ENCODE results near the gene GJC2. TPM values are rescaled to one million over a fixed set of nuclear protein-coding genes. Genes with fewer than 3 reads are reported as not detected.

GJC2 gene
- total and polyA plus RNA-seq, 2 donors (not counting 3 experiments of a cell fraction or from before 2014, with no cell fraction given), result 0.58 to 1.2 TPM

DNA sequence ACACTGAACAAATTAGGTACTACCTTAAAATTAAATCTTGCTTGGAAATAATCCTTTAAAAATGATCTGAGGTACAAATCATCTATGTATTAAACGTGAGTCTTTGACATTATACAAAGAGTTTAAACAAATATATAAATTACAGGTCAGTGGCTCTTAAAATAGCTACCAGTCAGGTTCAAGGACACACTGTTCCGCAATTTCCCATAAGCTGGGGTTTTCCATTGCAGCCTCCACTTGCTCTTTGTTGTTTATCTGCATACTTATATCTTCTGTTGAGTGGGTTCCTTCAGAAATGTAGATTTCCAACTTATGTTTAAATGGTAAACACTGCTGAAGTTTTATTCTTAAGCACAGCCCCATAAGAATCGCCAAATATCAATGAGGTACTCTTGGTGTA lies 34.9 kb upstream of the GJC2 start:
- H3K9ac ChIP-seq (replicated peaks; ENCODE audit: extremely low read depth, insufficient read depth, low read length), result no peak overlapping the region
- no peak for DNase-seq (ENCODE audit: low read depth, low spot score)
- peaks cover 6% of the 10 kb centered on the region for H3K4me1 ChIP-seq (ENCODE audit: control insufficient read depth, extremely low read depth, insufficient read depth, low read length)
- no peaks in the 10 kb centered on the region for H3K36me3 ChIP-seq (ENCODE audit: control insufficient read depth in 2 of 2, extremely low read depth in 1 of 2, insufficient read depth in 2 of 2, low read length in 2 of 2)
- no peaks in the 10 kb centered on the region for H4K20me1 ChIP-seq (replicated peaks; ENCODE audit: control insufficient read depth, extremely low read depth, insufficient read depth, low read length)
- H3K27me3 ChIP-seq (ENCODE audit: control insufficient read depth in 2 of 2, insufficient read depth in 2 of 2, low read length in 2 of 2), result no peaks in the 10 kb centered on the region
- intact Hi-C loops (cut with micrococcal nuclease), result no loop called here
- no peaks in the 10 kb centered on the region for H3K79me2 ChIP-seq (ENCODE audit: control insufficient read depth, insufficient read depth, low read length)
- no TSS peak for BruUV-seq (replicated peaks)
- H3K4me3 ChIP-seq (replicated peaks in 1 of 3; ENCODE audit: insufficient read depth in 1 of 3, low read depth in 1 of 3, low read length in 3 of 3), result no peak overlapping the region
- ChIA-PET POLR2A (no interaction called here), CTCF (no interaction called here)
- H2AFZ ChIP-seq (ENCODE audit: low read depth, low read length), result no peak overlapping the region
- TF ChIP-seq GATA2 (IDR thresholded peaks at IDR 0.05; ENCODE audit: insufficient read depth, insufficient read length, low read depth, low read length) (no peak), MYC (IDR thresholded peaks at IDR 0.05; ENCODE audit: low read depth, low read length) (no peak), POLR2AphosphoS5 (IDR thresholded peaks at IDR 0.05; ENCODE audit: insufficient read depth, low read depth, low read length) (no peak), POLR2A (IDR thresholded peaks at IDR 0.05; ENCODE audit: low read depth, low read length) (no peak), JUN (IDR thresholded peaks at IDR 0.05; ENCODE audit: borderline replicate concordance, insufficient read depth, insufficient read length, low read depth) (no peak), FOS (IDR thresholded peaks at IDR 0.05; ENCODE audit: borderline replicate concordance, insufficient read depth, low read length) (no peak), EZH2 (IDR thresholded peaks at IDR 0.05; ENCODE audit: borderline replicate concordance, low read depth, low read length, severe bottlenecking) (no peak)
- TF ChIP-seq, protein P1, sequence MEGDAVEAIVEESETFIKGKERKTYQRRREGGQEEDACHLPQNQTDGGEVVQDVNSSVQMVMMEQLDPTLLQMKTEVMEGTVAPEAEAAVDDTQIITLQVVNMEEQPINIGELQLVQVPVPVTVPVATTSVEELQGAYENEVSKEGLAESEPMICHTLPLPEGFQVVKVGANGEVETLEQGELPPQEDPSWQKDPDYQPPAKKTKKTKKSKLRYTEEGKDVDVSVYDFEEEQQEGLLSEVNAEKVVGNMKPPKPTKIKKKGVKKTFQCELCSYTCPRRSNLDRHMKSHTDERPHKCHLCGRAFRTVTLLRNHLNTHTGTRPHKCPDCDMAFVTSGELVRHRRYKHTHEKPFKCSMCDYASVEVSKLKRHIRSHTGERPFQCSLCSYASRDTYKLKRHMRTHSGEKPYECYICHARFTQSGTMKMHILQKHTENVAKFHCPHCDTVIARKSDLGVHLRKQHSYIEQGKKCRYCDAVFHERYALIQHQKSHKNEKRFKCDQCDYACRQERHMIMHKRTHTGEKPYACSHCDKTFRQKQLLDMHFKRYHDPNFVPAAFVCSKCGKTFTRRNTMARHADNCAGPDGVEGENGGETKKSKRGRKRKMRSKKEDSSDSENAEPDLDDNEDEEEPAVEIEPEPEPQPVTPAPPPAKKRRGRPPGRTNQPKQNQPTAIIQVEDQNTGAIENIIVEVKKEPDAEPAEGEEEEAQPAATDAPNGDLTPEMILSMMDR (IDR thresholded peaks at IDR 0.05; ENCODE audit: extremely low read depth in 1 of 2, insufficient read depth in 1 of 2, low read depth in 1 of 2, low read length in 2 of 2), result no peak
- TF ChIP-seq, protein P2, sequence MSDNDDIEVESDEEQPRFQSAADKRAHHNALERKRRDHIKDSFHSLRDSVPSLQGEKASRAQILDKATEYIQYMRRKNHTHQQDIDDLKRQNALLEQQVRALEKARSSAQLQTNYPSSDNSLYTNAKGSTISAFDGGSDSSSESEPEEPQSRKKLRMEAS (IDR thresholded peaks at IDR 0.05; ENCODE audit: insufficient read depth, insufficient read length), result no peak
- H3K9me3 ChIP-seq (replicated peaks; ENCODE audit: control insufficient read depth, insufficient read depth, low read length), result no peaks in the 10 kb centered on the region
- FAIRE-seq, result no peak
- H3K4me2 ChIP-seq (ENCODE audit: insufficient read depth, low read length), result no peak overlapping the region
- H3K9me1 ChIP-seq (replicated peaks; ENCODE audit: control insufficient read depth, extremely low read depth, insufficient read depth, low read length), result no peaks in the 10 kb centered on the region
- dilution Hi-C loops (cut with MboI; ENCODE audit: extremely low pct_ligation_motif_present, low sequenced_read_pairs), result no loop called here
- no peak overlapping the region for H3K27ac ChIP-seq (ENCODE audit: insufficient read depth, low read depth, low read length)

Data from endothelial cell of umbilical vein (primary cell).